ENCODE measurements around the gene MARCHF7.
"Not testable (repeated sequence)": the region's sequence is repeated elsewhere in the genome, so short reads cannot be mapped to it uniquely, and the experiment has no call there.

Gene MARCHF7

DNA sequence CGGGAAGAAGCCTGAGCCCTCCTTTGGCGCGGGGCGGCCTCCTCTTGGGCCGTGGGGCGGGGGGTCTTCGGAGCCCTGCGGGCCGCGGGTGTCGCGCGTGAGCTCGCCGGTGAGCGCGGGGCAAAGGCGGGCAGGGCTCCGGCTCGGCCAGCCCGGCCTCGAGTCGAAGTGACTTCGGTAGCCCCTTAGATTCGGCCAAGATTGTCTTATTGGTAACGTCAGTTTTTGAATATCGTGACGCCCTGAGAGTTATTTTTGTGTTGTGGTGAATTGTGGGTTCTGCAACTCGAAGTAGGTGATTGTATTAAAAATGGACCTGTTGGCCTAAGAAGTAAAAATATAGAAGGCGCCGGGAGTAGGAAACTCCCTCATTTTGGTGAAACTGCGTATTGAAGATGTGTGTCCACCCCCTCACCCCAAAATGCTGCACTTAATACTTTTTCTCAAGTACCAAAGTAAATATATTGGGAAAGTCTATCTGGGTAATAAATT lies 669 bp downstream of the MARCHF7 start:
- DNase-seq, result no peak
- no peak for ATAC-seq
- peaks cover 33% of the 10 kb centered on the region for H3K4me1 Mint-ChIP-seq
- no peaks in the 10 kb centered on the region for H3K9me3 Mint-ChIP-seq
- H3K27ac Mint-ChIP-seq, result peak overlapping the region; percentile 100
- H3K27me3 Mint-ChIP-seq, result no peaks in the 10 kb centered on the region
- H3K4me3 Mint-ChIP-seq, result peak overlapping the region; percentile 100

GRCh38 chr2:159713631-159714246 lies 1.4 kb downstream of the MARCHF7 start:
- Mint-ChIP-seq H3K4me3 (peak overlapping the region; percentile 100), H3K4me1 (peaks cover 38% of the 10 kb centered on the region), H3K27me3 (no peaks in the 10 kb centered on the region), H3K9me3 (no peaks in the 10 kb centered on the region), H3K27ac (peak overlapping the region; percentile 100)
- ATAC-seq (no peak), DNase-seq (no peak)

GRCh38 chr2:159714247-159714930 lies 2.1 kb downstream of the MARCHF7 start:
- peak overlapping the region; percentile 83 to 100 for H3K27ac Mint-ChIP-seq
- H3K27me3 Mint-ChIP-seq, result no peaks in the 10 kb centered on the region
- no peak for ATAC-seq
- peak overlapping the region; percentile 100 for H3K4me3 Mint-ChIP-seq
- no peak for DNase-seq
- peaks cover 44% of the 10 kb centered on the region for H3K4me1 Mint-ChIP-seq
- H3K9me3 Mint-ChIP-seq, result peaks cover 1 to 3% of the 10 kb centered on the region in 2 donors

- no peak for ATAC-seq
- Mint-ChIP-seq H3K27ac (no peak overlapping the region), H3K4me1 (peaks cover 53% of the 10 kb centered on the region), H3K4me3 (peak overlapping the region; percentile 19 to 39), H3K27me3 (no peaks in the 10 kb centered on the region), H3K9me3 (peaks cover 4 to 7% of the 10 kb centered on the region in 2 donors)
- DNase-seq, result no peak
Observed at GRCh38 chr2:159715451-159715850, 3.1 kb downstream of the MARCHF7 start.

- DNase-seq, H3K27me3 Mint-ChIP-seq, H3K9me3 Mint-ChIP-seq, H3K27ac Mint-ChIP-seq, ATAC-seq, H3K4me3 Mint-ChIP-seq: not testable (repeated sequence)
- peaks cover 57% of the 10 kb centered on the region for H3K4me1 Mint-ChIP-seq
Observed at GRCh38 chr2:159716409-159716808, 4.1 kb downstream of the MARCHF7 start.

- H3K4me1 Mint-ChIP-seq, result peaks cover 61% of the 10 kb centered on the region
- H3K27ac Mint-ChIP-seq, result peak overlapping the region in 1 of 2 donors; percentile 44
Observed at GRCh38 chr2:159716857-159717256, 4.6 kb downstream of the MARCHF7 start.

DNA sequence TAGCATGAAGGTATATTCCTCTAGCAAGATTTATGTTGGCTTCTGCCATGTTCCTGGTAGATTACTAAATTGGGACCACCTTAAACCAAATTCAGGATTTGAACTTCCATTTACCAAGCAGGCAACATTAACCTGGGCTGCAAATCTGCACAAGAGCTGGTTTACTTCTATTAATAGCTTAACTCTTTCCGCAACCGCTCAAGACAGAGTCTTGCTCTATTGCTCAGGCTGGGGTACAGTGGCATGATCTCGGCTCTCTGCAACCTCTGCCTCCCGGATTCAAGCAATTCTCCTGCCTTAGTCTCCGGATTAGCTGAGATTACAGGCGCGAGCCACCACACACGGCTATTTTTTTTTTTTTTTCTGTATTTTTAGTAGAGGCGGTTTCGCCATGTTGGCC lies 8.4 kb downstream of the MARCHF7 start:
- ATAC-seq (no peak), DNase-seq (no peak)
- H3K9me3 Mint-ChIP-seq, result peaks cover 11 to 14% of the 10 kb centered on the region in 2 donors
- no peaks in the 10 kb centered on the region for H3K27me3 Mint-ChIP-seq
- no peak overlapping the region for H3K4me3 Mint-ChIP-seq
- no peak overlapping the region for H3K27ac Mint-ChIP-seq
- peaks cover 79% of the 10 kb centered on the region for H3K4me1 Mint-ChIP-seq

More at GRCh38 chr2:159716857-159717256, 4.6 kb downstream of the MARCHF7 start:
- peaks cover 4 to 7% of the 10 kb centered on the region in 2 donors for H3K9me3 Mint-ChIP-seq
- ATAC-seq (no peak), DNase-seq (no peak)
- H3K27me3 Mint-ChIP-seq, result no peaks in the 10 kb centered on the region
- no peak overlapping the region for H3K4me3 Mint-ChIP-seq

DNA sequence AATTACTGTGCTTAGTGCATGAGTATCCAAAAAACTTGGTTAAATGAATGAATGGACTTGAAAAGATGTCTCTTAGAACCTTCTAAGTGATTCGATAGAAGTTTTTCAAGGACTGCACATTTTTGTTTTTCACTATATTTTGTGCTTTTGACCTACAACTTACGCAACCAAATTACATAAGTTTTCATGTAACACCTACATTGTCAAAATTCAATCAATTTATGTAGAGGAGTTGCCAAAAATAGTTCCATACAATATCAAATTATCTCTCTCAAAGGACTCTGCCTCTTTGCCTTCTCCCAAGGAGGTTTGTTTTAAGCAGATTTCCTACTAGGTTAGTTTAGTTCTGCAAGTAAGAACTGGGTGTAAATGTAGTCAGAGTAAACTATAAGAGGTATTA lies 10.3 kb downstream of the MARCHF7 start:
- Mint-ChIP-seq H3K27ac (no peak overlapping the region), H3K4me1 (peaks cover 79% of the 10 kb centered on the region), H3K9me3 (peaks cover 11 to 14% of the 10 kb centered on the region in 2 donors), H3K4me3 (no peak overlapping the region), H3K27me3 (no peaks in the 10 kb centered on the region)
- DNase-seq, result no peak
- no peak for ATAC-seq

DNA sequence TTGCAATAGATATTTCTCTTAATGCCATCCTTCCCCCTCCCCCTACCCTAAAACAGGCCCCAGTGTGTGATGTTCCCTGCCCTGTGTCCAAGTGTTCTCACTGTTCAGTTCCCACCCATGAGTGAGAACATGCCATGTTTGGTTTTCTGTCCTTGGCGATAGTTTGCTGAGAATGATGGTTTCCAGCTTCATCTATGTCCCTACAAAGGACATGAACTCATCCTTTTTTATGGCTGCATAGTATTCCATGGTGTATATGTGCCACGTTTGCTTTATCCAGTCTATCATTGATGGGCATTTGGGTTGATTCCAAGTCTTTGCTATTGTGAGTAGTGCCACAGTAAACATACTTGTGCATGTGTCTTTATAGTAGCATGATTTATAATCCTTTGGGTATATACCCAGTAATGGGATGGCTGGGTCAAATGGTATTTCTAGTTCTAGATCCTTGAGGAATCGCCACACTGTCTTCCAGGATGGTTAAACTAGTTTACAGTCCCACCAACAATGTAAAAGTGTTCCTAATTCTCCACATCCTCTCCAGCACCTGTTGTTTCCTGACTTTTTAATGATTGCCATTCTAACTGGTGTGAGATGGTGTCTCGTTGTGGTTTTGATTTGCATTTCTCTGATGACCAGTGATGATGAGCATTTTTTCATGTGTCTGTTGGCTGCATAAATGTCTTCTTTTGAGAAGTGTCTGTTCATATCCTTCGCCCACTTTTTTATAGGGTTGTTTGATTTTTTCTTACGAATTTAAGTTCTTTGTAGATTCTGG lies 12.7 kb downstream of the MARCHF7 start:
- H3K27ac Mint-ChIP-seq, H3K27me3 Mint-ChIP-seq, ATAC-seq, H3K4me3 Mint-ChIP-seq, DNase-seq, H3K9me3 Mint-ChIP-seq: not testable (repeated sequence)
- H3K4me1 Mint-ChIP-seq, result peaks cover 74% of the 10 kb centered on the region

- H3K9me3 Mint-ChIP-seq, result peaks cover 7% of the 10 kb centered on the region in 2 donors
- H3K4me1 Mint-ChIP-seq, result peaks cover 67% of the 10 kb centered on the region
- no peak overlapping the region for H3K27ac Mint-ChIP-seq
- DNase-seq (no peak), ATAC-seq (no peak)
- no peaks in the 10 kb centered on the region for H3K27me3 Mint-ChIP-seq
- H3K4me3 Mint-ChIP-seq, result no peak overlapping the region
Observed at GRCh38 chr2:159725713-159726112, 13.4 kb downstream of the MARCHF7 start.

- H3K27me3 Mint-ChIP-seq, result no peaks in the 10 kb centered on the region
- H3K27ac Mint-ChIP-seq, result peak overlapping the region in 1 of 2 donors; percentile 58
- ATAC-seq, result no peak
- no peak for DNase-seq
- H3K4me1 Mint-ChIP-seq, result peaks cover 45% of the 10 kb centered on the region
- H3K9me3 Mint-ChIP-seq, result peaks cover 6 to 7% of the 10 kb centered on the region in 2 donors
- H3K4me3 Mint-ChIP-seq, result no peak overlapping the region
Observed at GRCh38 chr2:159728629-159729028, 16.3 kb downstream of the MARCHF7 start.

GRCh38 chr2:159735648-159736047 lies 23.3 kb downstream of the MARCHF7 start:
- peaks cover 33% of the 10 kb centered on the region for H3K4me1 Mint-ChIP-seq
- H3K27me3 Mint-ChIP-seq, result no peaks in the 10 kb centered on the region
- H3K27ac Mint-ChIP-seq, result no peak overlapping the region
- DNase-seq, result no peak
- H3K9me3 Mint-ChIP-seq, result no peaks in the 10 kb centered on the region
- H3K4me3 Mint-ChIP-seq, result no peak overlapping the region
- ATAC-seq, result no peak

GRCh38 chr2:159736048-159736447 lies 23.7 kb downstream of the MARCHF7 start:
- H3K27me3 Mint-ChIP-seq, result no peaks in the 10 kb centered on the region
- no peak overlapping the region for H3K27ac Mint-ChIP-seq
- DNase-seq (no peak), ATAC-seq (no peak)
- peaks cover 33% of the 10 kb centered on the region for H3K4me1 Mint-ChIP-seq
- no peak overlapping the region for H3K4me3 Mint-ChIP-seq
- H3K9me3 Mint-ChIP-seq, result no peaks in the 10 kb centered on the region

DNA sequence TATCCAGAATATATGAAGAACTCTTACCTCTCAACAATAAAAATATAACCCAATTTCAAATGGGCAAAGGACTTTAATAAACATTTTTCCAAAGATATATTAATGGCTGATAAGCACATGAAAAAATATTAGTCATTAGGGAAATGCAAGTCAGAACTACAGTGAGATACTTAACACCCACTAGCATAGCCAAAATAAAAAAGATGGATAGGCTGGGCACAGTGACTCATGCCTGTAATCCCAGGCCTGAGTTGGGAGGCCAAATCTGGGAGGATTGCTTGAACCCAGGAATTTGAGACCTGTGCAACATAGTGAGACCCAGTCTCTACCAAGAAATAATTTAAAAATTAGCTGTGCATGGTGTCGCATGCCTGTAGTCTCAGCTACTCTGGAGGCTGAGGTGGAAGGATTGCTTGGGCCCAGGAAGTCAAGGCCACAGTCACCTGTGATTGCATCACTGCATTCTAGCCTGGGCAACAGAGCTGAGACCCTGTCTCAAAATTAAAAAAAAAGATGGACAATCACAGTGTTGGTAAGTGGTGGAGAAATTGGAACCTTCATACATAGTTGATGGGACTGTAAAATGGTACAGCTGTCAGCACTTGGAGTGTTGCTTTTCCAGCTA lies 25.1 kb downstream of the MARCHF7 start:
- Mint-ChIP-seq H3K9me3 (no peaks in the 10 kb centered on the region), H3K4me3 (no peak overlapping the region), H3K4me1 (peaks cover 33% of the 10 kb centered on the region), H3K27ac (peak overlapping the region; percentile 88 to 89), H3K27me3 (no peaks in the 10 kb centered on the region)
- DNase-seq (no peak), ATAC-seq (no peak)

GRCh38 chr2:159737917-159738296 lies 25.6 kb downstream of the MARCHF7 start:
- Mint-ChIP-seq H3K27ac (peak overlapping the region in 1 of 2 donors; percentile 61), H3K4me3 (no peak overlapping the region), H3K27me3 (no peaks in the 10 kb centered on the region), H3K9me3 (no peaks in the 10 kb centered on the region), H3K4me1 (peaks cover 33% of the 10 kb centered on the region)
- ATAC-seq (no peak), DNase-seq (no peak)
